Motor neuron (in vitro differentiated cells): ENCODE results near the gene RAB31. TPM values are rescaled to one million over a fixed set of nuclear protein-coding genes. Genes with fewer than 3 reads are reported as not detected.

Experiments
- ATAC-seq, 8 experiments: fragments of 200-7000 bp; cut with Tn5 transposase; replicated peaks in 6 of 8; 2 replicates each; pipeline ENCODE4 v1.8.0; 2021; ENCODE audit warnings: mild to moderate bottlenecking in 8 of 8, moderate library complexity in 8 of 8
- H3K27ac ChIP-seq, 2 donors: fragments of 250-450 bp; sonication (Bioruptor Pico); 2 replicates each; pipeline ENCODE4 v1.9.0; 2021; ENCODE audit warnings: antibody characterized with exemption in 2 of 2, mild to moderate bottlenecking in 2 of 2, moderate library complexity in 1 of 2
- H3K4me1 ChIP-seq, 2 donors: fragments of 250-450 bp; sonication (Bioruptor Pico); replicated peaks in 1 of 2; 2 replicates each; pipeline ENCODE4 v1.6.1; 2021; ENCODE audit warnings: antibody characterized with exemption in 2 of 2, mild to moderate bottlenecking in 2 of 2, moderate library complexity in 1 of 2
- H3K4me3 ChIP-seq, 5 donors: fragments of 250-450 bp; sonication (Bioruptor Pico); 2 replicates each; pipeline ENCODE4 v1.9.0; 2021; ENCODE audit warnings: antibody characterized with exemption in 5 of 5, mild to moderate bottlenecking in 5 of 5, moderate library complexity in 4 of 5
- WGBS, 10 experiments: fragments of 450-650 bp; shearing (Covaris generic); methylation state at CpG; one replicate each; pipeline ENCODE4 v1.0.0; 2022; 5-methylcytosine and 5-hydroxymethylcytosine counted together
- in situ Hi-C, 9 experiments: fragments of 400-800 bp; cut with MboI; loops; one replicate each; pipeline ENCODE4 v1.15.0; 2021; ENCODE audit warnings: low sequenced_read_pairs in 9 of 9, low pct_unique_long_range_greater_than_20kb in 2 of 9; ENCODE audit not compliant: unreplicated experiment in 9 of 9
- total RNA-seq, 8 experiments: library from RNA; unstranded; fragments of 300-600 nt; gene quantifications; 2 replicates each; pipeline versions ENCODE4 v1.2.3 to v1.2.4, GENCODE V29; 2022

The RAB31 gene
- total RNA-seq, 8 experiments from 2014 or later = 2.8 to 55.2 (median 21.1) TPM

- Histone ChIP-seq H3K4me1 (peaks cover 9 to 18% of the 10 kb centered on the region in 2 donors), H3K27ac (peak overlapping the region in 1 of 2 donors; percentile 28), H3K4me3 (no peak overlapping the region)
- no peak for ATAC-seq
- in situ Hi-C loops = loop anchor here in 1 of 9 experiments (25.0 kb wide), 1 partner anchor 138 kb away; the partner anchor contains the start of gene PPP4R1
- 76 to 100% (median 97%) methylated on average over 1 to 10 of the region's 12 CpGs; no CpG with 5 or more reads in 3 of the 10 experiments for WGBS, 10 experiments
These were observed 42.0 kb downstream of the RAB31 start for GRCh38 chr18:9750112-9750511.

- in situ Hi-C loops = loop anchor here in 1 of 9 experiments (25.0 kb wide), 1 partner anchor 138 kb away; the partner anchor contains the start of gene PPP4R1
- H3K27ac ChIP-seq = no peak overlapping the region
- no peak overlapping the region for H3K4me3 ChIP-seq
- WGBS, 10 experiments = 44 to 97% (median 89%) methylated on average over 3 to 10 of the region's 11 CpGs
- no peak for ATAC-seq
- peaks cover 15 to 18% of the 10 kb centered on the region in 2 donors for H3K4me1 ChIP-seq
These were observed 42.7 kb downstream of the RAB31 start for GRCh38 chr18:9750606-9751304.

- ATAC-seq = no peak
- in situ Hi-C loops = loop anchor here in 1 of 9 experiments (25.0 kb wide), 1 partner anchor 139 kb away; the partner anchor contains the start of gene PPP4R1
- 80 to 100% (median 95%) methylated on average over 1 to 8 of the region's 8 CpGs for WGBS, 10 experiments
These were observed 43.4 kb downstream of the RAB31 start for GRCh38 chr18:9751371-9752031.

DNA sequence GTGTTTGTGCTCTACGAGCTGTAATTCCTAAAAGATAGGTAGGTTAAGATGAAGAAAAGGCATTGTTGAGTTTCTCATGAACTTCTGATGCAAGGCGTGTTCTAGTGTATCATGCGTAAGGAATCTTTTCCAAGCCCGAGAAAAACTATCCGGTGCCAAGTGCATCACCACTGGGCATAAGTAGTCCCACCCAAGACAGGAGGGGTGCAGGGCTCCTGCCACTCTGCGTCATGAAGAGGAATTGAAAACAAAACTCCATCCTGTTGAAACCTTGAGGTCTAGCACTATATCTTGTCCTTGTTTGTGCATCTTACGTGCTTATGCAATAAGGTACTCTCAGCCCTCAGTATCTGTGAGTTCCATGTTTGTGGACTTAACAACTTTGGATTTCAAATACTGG is 45.7 kb downstream of the RAB31 start:
- WGBS, 10 experiments = 83 to 100% (median 95%) methylated on average over 1 to 7 of the region's 7 CpGs; no CpG with 5 or more reads in 1 of the 10 experiments
- Histone ChIP-seq H3K27ac (no peak overlapping the region), H3K4me3 (no peak overlapping the region), H3K4me1 (peaks cover 24 to 32% of the 10 kb centered on the region in 2 donors)
- ATAC-seq = no peak
- in situ Hi-C loops = loop anchor here in 1 of 9 experiments (25.0 kb wide), 1 partner anchor 142 kb away; the partner anchor contains the start of gene PPP4R1

More at GRCh38 chr18:9751371-9752031, 43.4 kb downstream of the RAB31 start:
- no peak overlapping the region for H3K27ac ChIP-seq
- H3K4me3 ChIP-seq = no peak overlapping the region
- peaks cover 18% of the 10 kb centered on the region in 2 donors for H3K4me1 ChIP-seq

DNA sequence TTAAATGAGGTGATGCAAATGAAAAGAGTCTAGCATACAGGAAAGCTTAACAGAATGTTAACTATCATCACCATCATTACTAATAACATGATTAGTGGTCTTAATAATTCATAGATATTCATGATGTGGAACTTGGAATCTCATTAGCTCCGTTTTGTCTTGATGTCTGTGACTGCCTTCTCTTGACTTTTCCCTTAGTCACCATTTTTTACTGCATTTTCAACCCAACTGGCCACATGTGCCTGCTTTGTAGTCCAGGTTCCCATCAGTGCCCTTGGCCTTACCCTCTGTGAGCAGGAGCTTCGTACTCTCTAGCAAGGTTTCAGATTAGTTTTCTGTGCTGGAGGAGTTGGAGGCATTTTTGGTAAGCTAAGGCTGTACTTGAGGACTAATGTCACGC is 47.0 kb downstream of the RAB31 start:
- no peak for ATAC-seq
- WGBS, 10 experiments = 50 to 100% (median 94%) methylated on average over 1 to 3 of the region's 3 CpGs; no CpG with 5 or more reads in 6 of the 10 experiments
- peaks cover 11 to 23% of the 10 kb centered on the region in 2 donors for H3K4me1 ChIP-seq
- H3K27ac ChIP-seq = peak overlapping the region in 1 of 2 donors; percentile 30
- H3K4me3 ChIP-seq = no peak overlapping the region
- in situ Hi-C loops = loop anchor here in 1 of 9 experiments (25.0 kb wide), 1 partner anchor 143 kb away; the partner anchor contains the start of gene PPP4R1

GRCh38 chr18:9755615-9756014 is 47.5 kb downstream of the RAB31 start:
- no peak overlapping the region for H3K4me3 ChIP-seq
- H3K4me1 ChIP-seq = peaks cover 7 to 22% of the 10 kb centered on the region in 2 donors
- peak in 2 of 8 experiments; percentile 44 to 46 for ATAC-seq
- H3K27ac ChIP-seq = peak overlapping the region in 1 of 2 donors; percentile 30
- WGBS, 10 experiments = 33 to 100% (median 56%) methylated on average over 1 to 3 of the region's 3 CpGs; no CpG with 5 or more reads in 4 of the 10 experiments
- in situ Hi-C loops = loop anchor here in 1 of 9 experiments (25.0 kb wide), 1 partner anchor 143 kb away; the partner anchor contains the start of gene PPP4R1

DNA sequence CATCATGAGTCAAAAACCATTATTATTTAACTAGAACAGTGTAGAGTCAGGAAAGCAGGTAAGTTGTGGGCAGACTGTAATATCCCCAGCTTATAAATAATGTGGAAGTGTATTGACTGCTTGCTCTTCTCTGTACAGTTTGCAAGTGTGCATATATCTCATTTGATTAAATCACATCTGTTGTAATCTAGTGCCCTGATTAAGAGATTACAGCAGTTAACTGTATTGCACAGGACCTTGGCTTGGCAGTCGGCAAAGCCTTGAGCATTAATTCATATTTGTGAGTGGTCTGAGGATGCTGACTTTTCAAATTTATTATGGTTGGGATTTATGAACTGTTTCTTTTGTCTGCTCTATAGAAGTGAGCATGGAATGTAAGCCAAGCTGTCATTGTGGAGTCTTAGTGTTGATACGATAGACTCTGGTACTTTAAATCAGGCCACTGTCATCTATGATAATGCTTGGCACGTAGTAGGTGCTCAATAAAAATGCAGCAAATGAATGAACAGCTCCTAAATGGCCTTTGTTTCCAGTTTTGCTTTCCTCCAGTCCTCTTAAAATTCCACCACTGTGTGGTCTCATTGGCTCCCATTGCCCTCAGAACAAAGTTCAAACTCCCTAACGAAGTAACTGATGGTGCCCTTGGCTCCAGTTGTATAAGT is 48.3 kb downstream of the RAB31 start:
- Histone ChIP-seq H3K4me3 (no peak overlapping the region), H3K4me1 (peaks cover 7 to 22% of the 10 kb centered on the region in 2 donors), H3K27ac (no peak overlapping the region)
- no peak for ATAC-seq
- WGBS, 10 experiments = 80 to 100% (median 86%) methylated on average over 1 to 4 of the region's 4 CpGs; no CpG with 5 or more reads in 2 of the 10 experiments
- in situ Hi-C loops = loop anchor here in 1 of 9 experiments (25.0 kb wide), 1 partner anchor 144 kb away; the partner anchor contains the start of gene PPP4R1

GRCh38 chr18:9756933-9757470 is 48.9 kb downstream of the RAB31 start:
- Histone ChIP-seq H3K27ac (no peak overlapping the region), H3K4me1 (peaks cover 7 to 22% of the 10 kb centered on the region in 2 donors), H3K4me3 (no peak overlapping the region)
- ATAC-seq = no peak
- WGBS, 10 experiments = 57 to 100% (median 100%) methylated on average over 1 to 7 of the region's 8 CpGs; no CpG with 5 or more reads in 3 of the 10 experiments
- in situ Hi-C loops = loop anchor here in 1 of 9 experiments (25.0 kb wide), 1 partner anchor 145 kb away; the partner anchor contains the start of gene PPP4R1

GRCh38 chr18:9757827-9758621 is 49.9 kb downstream of the RAB31 start:
- no peak overlapping the region for H3K4me3 ChIP-seq
- H3K27ac ChIP-seq = peak overlapping the region in 1 of 2 donors; percentile 23
- H3K4me1 ChIP-seq = peaks cover 7 to 22% of the 10 kb centered on the region in 2 donors
- in situ Hi-C loops = loop anchor here in 1 of 9 experiments (25.0 kb wide), 1 partner anchor 146 kb away; the partner anchor contains the start of gene PPP4R1
- peak in 5 of 8 experiments; percentile 64 to 76 (median 72) for ATAC-seq
- WGBS, 10 experiments = 50 to 100% (median 74%) methylated on average over 1 to 10 of the region's 18 CpGs; no CpG with 5 or more reads in 2 of the 10 experiments

DNA sequence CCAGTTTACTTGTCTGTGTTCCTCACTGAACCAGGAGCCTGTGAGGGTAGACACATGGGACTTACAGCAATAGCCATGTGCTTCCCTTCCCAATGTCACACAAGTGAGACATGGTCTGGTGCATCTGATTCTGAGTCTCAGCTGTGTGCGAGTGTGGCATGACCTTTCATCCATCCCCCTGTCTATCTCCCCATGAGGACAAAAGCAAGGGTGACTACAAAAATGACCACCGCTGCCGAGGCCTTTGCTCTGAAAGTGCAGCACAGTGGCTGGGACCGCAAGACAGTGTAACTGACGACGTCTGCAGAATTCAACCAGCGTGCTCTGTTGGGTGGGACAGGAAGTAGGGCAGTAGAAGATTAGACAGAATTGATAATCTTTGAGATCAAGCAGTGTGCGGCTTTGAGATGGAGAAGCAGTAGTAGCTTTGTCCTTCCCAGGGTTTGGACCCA is 50.5 kb downstream of the RAB31 start:
- Histone ChIP-seq H3K4me3 (no peak overlapping the region), H3K4me1 (peaks cover 7 to 22% of the 10 kb centered on the region in 2 donors), H3K27ac (peak overlapping the region in 1 of 2 donors; percentile 23)
- in situ Hi-C loops = loop anchor here in 1 of 9 experiments (25.0 kb wide), 1 partner anchor 146 kb away; the partner anchor contains the start of gene PPP4R1
- peak in 1 of 8 experiments; percentile 4 for ATAC-seq
- WGBS, 10 experiments = 50 to 100% (median 87%) methylated on average over 2 to 6 of the region's 8 CpGs; no CpG with 5 or more reads in 6 of the 10 experiments

DNA sequence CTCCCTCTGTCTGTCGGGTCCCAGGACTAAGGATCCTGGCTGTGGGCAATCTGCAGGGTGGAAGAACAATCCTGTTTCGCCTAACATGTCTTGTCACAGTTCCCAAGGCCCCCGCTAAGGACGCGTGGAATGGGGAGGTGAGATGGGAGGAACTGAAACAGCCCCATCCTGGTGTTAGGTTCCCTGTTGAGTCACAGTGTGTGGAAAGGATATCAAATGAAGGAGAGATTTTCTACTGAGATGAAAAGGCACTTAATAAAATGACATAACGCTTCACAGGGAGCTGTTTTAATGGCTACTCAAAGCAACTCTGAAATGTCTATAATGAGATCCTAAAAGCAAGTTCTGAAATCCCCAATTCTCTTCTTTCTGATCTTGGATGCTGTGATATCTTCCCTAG is 52.5 kb downstream of the RAB31 start:
- WGBS, 10 experiments = 73 to 100% (median 89%) methylated on average over 1 to 6 of the region's 6 CpGs; no CpG with 5 or more reads in 4 of the 10 experiments
- ATAC-seq = no peak
- in situ Hi-C loops = loop anchor here in 1 of 9 experiments (25.0 kb wide), 1 partner anchor 148 kb away; the partner anchor contains the start of gene PPP4R1
- Histone ChIP-seq H3K4me1 (peaks cover 7 to 25% of the 10 kb centered on the region in 2 donors), H3K4me3 (no peak overlapping the region), H3K27ac (no peak overlapping the region)
